SK-N-SH treated with all-trans-retinoic acid at 6 μM for 48 hours (cell line): ENCODE data around the gene HNRNPC.

Experiments
- ARNTL ChIP-seq: fragments of 450-650 bp; formaldehyde crosslinking; IDR thresholded peaks from 2 replicates; pipeline ENCODE4 v1.5.0; 2020; ENCODE audit warnings: low read depth, mild to moderate bottlenecking, moderate library complexity, borderline replicate concordance
- ISL1 ChIP-seq: fragments of 250-450 bp; sonication (Bioruptor Pico); IDR thresholded peaks from 2 replicates; pipeline ENCODE4 v2.1.2; 2022; ENCODE audit warnings: mild to moderate bottlenecking, moderate library complexity
- TCF4 ChIP-seq: fragments of 250-450 bp; sonication (Bioruptor Pico); IDR thresholded peaks from 2 replicates; pipeline ENCODE4 v1.8.0; 2021; ENCODE audit warnings: mild to moderate bottlenecking, moderate library complexity, borderline replicate concordance
- TF ChIP-seq, protein P1 (sequence below): fragments of 250-450 bp; sonication (Bioruptor Pico); IDR thresholded peaks from 2 replicates; pipeline ENCODE4 v1.8.0; 2020; ENCODE audit warnings: mild to moderate bottlenecking, moderate library complexity, borderline replicate concordance
- TF ChIP-seq, protein P2 (sequence below): fragments of 250-450 bp; sonication (Bioruptor Pico); IDR thresholded peaks from 2 replicates; pipeline ENCODE4 v1.8.0; 2021; ENCODE audit warnings: low read depth, mild to moderate bottlenecking, moderate library complexity, borderline replicate concordance

DNA sequence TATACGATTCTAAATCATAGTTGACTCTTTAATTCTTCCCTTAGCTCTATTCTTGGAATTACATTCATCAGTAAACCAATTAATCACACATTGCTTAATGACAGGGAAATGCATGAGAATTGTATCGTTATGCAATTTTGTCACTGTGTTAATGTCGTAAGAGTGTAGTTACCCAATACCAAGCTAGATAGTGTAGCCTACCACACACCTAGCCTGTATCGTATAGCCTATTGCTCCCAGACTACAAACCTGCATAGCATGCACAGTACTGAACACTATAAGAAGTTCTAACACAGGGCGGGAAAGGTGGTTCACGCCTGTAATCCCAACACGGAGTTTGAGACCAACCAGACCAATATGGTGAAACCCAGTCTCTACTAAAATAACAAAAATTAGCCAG lies 24.7 kb downstream of the HNRNPC start:
- TF ChIP-seq TCF4 (CRISPR knock-in tag) (no peak), ARNTL (CRISPR knock-in tag) (no peak), ISL1 (no peak)
- TF ChIP-seq, protein P1, sequence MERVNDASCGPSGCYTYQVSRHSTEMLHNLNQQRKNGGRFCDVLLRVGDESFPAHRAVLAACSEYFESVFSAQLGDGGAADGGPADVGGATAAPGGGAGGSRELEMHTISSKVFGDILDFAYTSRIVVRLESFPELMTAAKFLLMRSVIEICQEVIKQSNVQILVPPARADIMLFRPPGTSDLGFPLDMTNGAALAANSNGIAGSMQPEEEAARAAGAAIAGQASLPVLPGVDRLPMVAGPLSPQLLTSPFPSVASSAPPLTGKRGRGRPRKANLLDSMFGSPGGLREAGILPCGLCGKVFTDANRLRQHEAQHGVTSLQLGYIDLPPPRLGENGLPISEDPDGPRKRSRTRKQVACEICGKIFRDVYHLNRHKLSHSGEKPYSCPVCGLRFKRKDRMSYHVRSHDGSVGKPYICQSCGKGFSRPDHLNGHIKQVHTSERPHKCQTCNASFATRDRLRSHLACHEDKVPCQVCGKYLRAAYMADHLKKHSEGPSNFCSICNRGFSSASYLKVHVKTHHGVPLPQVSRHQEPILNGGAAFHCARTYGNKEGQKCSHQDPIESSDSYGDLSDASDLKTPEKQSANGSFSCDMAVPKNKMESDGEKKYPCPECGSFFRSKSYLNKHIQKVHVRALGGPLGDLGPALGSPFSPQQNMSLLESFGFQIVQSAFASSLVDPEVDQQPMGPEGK (CRISPR knock-in tag): no peak
- TF ChIP-seq, protein P2, sequence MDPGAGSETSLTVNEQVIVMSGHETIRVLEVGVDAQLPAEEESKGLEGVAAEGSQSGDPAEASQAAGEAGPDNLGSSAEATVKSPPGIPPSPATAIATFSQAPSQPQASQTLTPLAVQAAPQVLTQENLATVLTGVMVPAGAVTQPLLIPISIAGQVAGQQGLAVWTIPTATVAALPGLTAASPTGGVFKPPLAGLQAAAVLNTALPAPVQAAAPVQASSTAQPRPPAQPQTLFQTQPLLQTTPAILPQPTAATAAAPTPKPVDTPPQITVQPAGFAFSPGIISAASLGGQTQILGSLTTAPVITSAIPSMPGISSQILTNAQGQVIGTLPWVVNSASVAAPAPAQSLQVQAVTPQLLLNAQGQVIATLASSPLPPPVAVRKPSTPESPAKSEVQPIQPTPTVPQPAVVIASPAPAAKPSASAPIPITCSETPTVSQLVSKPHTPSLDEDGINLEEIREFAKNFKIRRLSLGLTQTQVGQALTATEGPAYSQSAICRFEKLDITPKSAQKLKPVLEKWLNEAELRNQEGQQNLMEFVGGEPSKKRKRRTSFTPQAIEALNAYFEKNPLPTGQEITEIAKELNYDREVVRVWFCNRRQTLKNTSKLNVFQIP: no peak
